T-helper 1 cell treated with Interleukin-12 subunit alpha and Interleukin-12 subunit beta and Interleukin-4 antibody, amounts not matched to agents 30 μg/mL and 1 μg/mL, for 36 hours (primary cell): ENCODE data around the gene ATXN1.

Experiments used
- H3K27ac Mint-ChIP-seq: one replicate; pipeline ENCODE4 v1.8.0; 2021; ENCODE audit warnings: mild to moderate bottlenecking, mixed read lengths
- H3K27me3 Mint-ChIP-seq: one replicate; pipeline ENCODE4 v1.8.0; 2021; ENCODE audit warnings: low read depth, mixed read lengths
- H3K36me3 Mint-ChIP-seq: one replicate; pipeline ENCODE4 v1.8.0; 2021; ENCODE audit warnings: low read depth, mixed read lengths
- H3K4me1 Mint-ChIP-seq: one replicate; pipeline ENCODE4 v1.8.0; 2021; ENCODE audit warnings: low read depth, mixed read lengths
- H3K4me3 Mint-ChIP-seq: one replicate; pipeline ENCODE4 v1.8.0; 2021; ENCODE audit warnings: mild to moderate bottlenecking, moderate library complexity, mixed read lengths
- H3K9me3 Mint-ChIP-seq: one replicate; pipeline ENCODE4 v1.8.0; 2021; ENCODE audit warnings: mixed read lengths

ATXN1 gene

GRCh38 chr6:16731478-16732051 lies 29.7 kb downstream of the ATXN1 start:
- Mint-ChIP-seq H3K27ac (peak overlapping the region; percentile 88), H3K27me3 (no peaks in the 10 kb centered on the region), H3K4me1 (peaks cover 64% of the 10 kb centered on the region), H3K36me3 (peaks cover 33% of the 10 kb centered on the region), H3K4me3 (peak overlapping the region; percentile 71), H3K9me3 (no peaks in the 10 kb centered on the region)

- Mint-ChIP-seq H3K9me3 (no peaks in the 10 kb centered on the region), H3K4me1 (peaks cover 62% of the 10 kb centered on the region), H3K36me3 (peaks cover 32% of the 10 kb centered on the region), H3K27me3 (no peaks in the 10 kb centered on the region), H3K27ac (peak overlapping the region; percentile 88), H3K4me3 (peak overlapping the region; percentile 57)
These were observed 30.4 kb downstream of the ATXN1 start for GRCh38 chr6:16730738-16731477.

GRCh38 chr6:16729744-16730143 lies 31.5 kb downstream of the ATXN1 start:
- Mint-ChIP-seq H3K4me3 (peak overlapping the region; percentile 12), H3K4me1 (peaks cover 68% of the 10 kb centered on the region), H3K36me3 (peaks cover 43% of the 10 kb centered on the region), H3K27me3 (no peaks in the 10 kb centered on the region), H3K9me3 (no peaks in the 10 kb centered on the region), H3K27ac (peak overlapping the region; percentile 76)

GRCh38 chr6:16729183-16729691 lies 32.0 kb downstream of the ATXN1 start:
- Mint-ChIP-seq H3K27me3 (no peaks in the 10 kb centered on the region), H3K36me3 (peaks cover 40% of the 10 kb centered on the region), H3K4me3 (peak overlapping the region; percentile 12), H3K9me3 (no peaks in the 10 kb centered on the region), H3K27ac (peak overlapping the region; percentile 76), H3K4me1 (peaks cover 69% of the 10 kb centered on the region)

- Mint-ChIP-seq H3K27ac (peak overlapping the region; percentile 76), H3K4me1 (peaks cover 69% of the 10 kb centered on the region), H3K4me3 (peak overlapping the region; percentile 12), H3K9me3 (no peaks in the 10 kb centered on the region), H3K27me3 (no peaks in the 10 kb centered on the region), H3K36me3 (peaks cover 34% of the 10 kb centered on the region)
These were observed 32.6 kb downstream of the ATXN1 start for GRCh38 chr6:16728513-16729182.

GRCh38 chr6:16727996-16728395 lies 33.3 kb downstream of the ATXN1 start:
- Mint-ChIP-seq H3K27ac (peak overlapping the region; percentile 38), H3K4me3 (no peak overlapping the region), H3K4me1 (peaks cover 65% of the 10 kb centered on the region), H3K9me3 (no peaks in the 10 kb centered on the region), H3K27me3 (no peaks in the 10 kb centered on the region), H3K36me3 (peaks cover 32% of the 10 kb centered on the region)

- H3K36me3 Mint-ChIP-seq = peaks cover 26% of the 10 kb centered on the region
- H3K4me1 Mint-ChIP-seq = peaks cover 44% of the 10 kb centered on the region
- H3K9me3 Mint-ChIP-seq = no peaks in the 10 kb centered on the region
- H3K27ac Mint-ChIP-seq = peak overlapping the region; percentile 13
- no peaks in the 10 kb centered on the region for H3K27me3 Mint-ChIP-seq
- no peak overlapping the region for H3K4me3 Mint-ChIP-seq
These were observed 36.0 kb downstream of the ATXN1 start for GRCh38 chr6:16725145-16725864.

- Mint-ChIP-seq H3K4me1 (peaks cover 40% of the 10 kb centered on the region), H3K36me3 (peaks cover 29% of the 10 kb centered on the region), H3K4me3 (no peak overlapping the region), H3K27me3 (no peaks in the 10 kb centered on the region), H3K9me3 (no peaks in the 10 kb centered on the region), H3K27ac (no peak overlapping the region)
These were observed 37.4 kb downstream of the ATXN1 start for GRCh38 chr6:16723826-16724225.

GRCh38 chr6:16723402-16723801 lies 37.9 kb downstream of the ATXN1 start:
- Mint-ChIP-seq H3K4me1 (peaks cover 39% of the 10 kb centered on the region), H3K27me3 (no peaks in the 10 kb centered on the region), H3K36me3 (peaks cover 28% of the 10 kb centered on the region), H3K4me3 (no peak overlapping the region), H3K27ac (no peak overlapping the region), H3K9me3 (no peaks in the 10 kb centered on the region)

- no peak overlapping the region for H3K4me3 Mint-ChIP-seq
- no peaks in the 10 kb centered on the region for H3K9me3 Mint-ChIP-seq
- peaks cover 29% of the 10 kb centered on the region for H3K36me3 Mint-ChIP-seq
- peaks cover 36% of the 10 kb centered on the region for H3K4me1 Mint-ChIP-seq
- H3K27ac Mint-ChIP-seq = no peak overlapping the region
- no peaks in the 10 kb centered on the region for H3K27me3 Mint-ChIP-seq
These were observed 38.6 kb downstream of the ATXN1 start for GRCh38 chr6:16722630-16723029.

- no peaks in the 10 kb centered on the region for H3K9me3 Mint-ChIP-seq
- H3K36me3 Mint-ChIP-seq = peaks cover 33% of the 10 kb centered on the region
- H3K27me3 Mint-ChIP-seq = no peaks in the 10 kb centered on the region
- H3K4me1 Mint-ChIP-seq = peaks cover 38% of the 10 kb centered on the region
- no peak overlapping the region for H3K27ac Mint-ChIP-seq
- no peak overlapping the region for H3K4me3 Mint-ChIP-seq
These were observed 39.3 kb downstream of the ATXN1 start for GRCh38 chr6:16721977-16722376.

- Mint-ChIP-seq H3K27me3 (no peaks in the 10 kb centered on the region), H3K4me3 (no peak overlapping the region), H3K4me1 (peaks cover 45% of the 10 kb centered on the region), H3K9me3 (no peaks in the 10 kb centered on the region), H3K36me3 (peaks cover 36% of the 10 kb centered on the region), H3K27ac (no peak overlapping the region)
These were observed 40.4 kb downstream of the ATXN1 start for GRCh38 chr6:16720861-16721260.

GRCh38 chr6:16719488-16719887 lies 41.8 kb downstream of the ATXN1 start:
- Mint-ChIP-seq H3K9me3 (no peaks in the 10 kb centered on the region), H3K4me1 (peaks cover 42% of the 10 kb centered on the region), H3K27me3 (no peaks in the 10 kb centered on the region), H3K4me3 (no peak overlapping the region), H3K36me3 (peaks cover 25% of the 10 kb centered on the region), H3K27ac (no peak overlapping the region)

GRCh38 chr6:16718356-16718755 lies 42.9 kb downstream of the ATXN1 start:
- peaks cover 26% of the 10 kb centered on the region for H3K36me3 Mint-ChIP-seq
- no peak overlapping the region for H3K4me3 Mint-ChIP-seq
- no peaks in the 10 kb centered on the region for H3K9me3 Mint-ChIP-seq
- peaks cover 38% of the 10 kb centered on the region for H3K4me1 Mint-ChIP-seq
- no peak overlapping the region for H3K27ac Mint-ChIP-seq
- no peaks in the 10 kb centered on the region for H3K27me3 Mint-ChIP-seq
